ENCODE data around the gene SYNM. TPM values are rescaled to one million over a fixed set of nuclear protein-coding genes. Genes with fewer than 3 reads are reported as not detected.

SYNM gene
- polyA plus RNA-seq, 1 experiment: 3.2 TPM

DNA sequence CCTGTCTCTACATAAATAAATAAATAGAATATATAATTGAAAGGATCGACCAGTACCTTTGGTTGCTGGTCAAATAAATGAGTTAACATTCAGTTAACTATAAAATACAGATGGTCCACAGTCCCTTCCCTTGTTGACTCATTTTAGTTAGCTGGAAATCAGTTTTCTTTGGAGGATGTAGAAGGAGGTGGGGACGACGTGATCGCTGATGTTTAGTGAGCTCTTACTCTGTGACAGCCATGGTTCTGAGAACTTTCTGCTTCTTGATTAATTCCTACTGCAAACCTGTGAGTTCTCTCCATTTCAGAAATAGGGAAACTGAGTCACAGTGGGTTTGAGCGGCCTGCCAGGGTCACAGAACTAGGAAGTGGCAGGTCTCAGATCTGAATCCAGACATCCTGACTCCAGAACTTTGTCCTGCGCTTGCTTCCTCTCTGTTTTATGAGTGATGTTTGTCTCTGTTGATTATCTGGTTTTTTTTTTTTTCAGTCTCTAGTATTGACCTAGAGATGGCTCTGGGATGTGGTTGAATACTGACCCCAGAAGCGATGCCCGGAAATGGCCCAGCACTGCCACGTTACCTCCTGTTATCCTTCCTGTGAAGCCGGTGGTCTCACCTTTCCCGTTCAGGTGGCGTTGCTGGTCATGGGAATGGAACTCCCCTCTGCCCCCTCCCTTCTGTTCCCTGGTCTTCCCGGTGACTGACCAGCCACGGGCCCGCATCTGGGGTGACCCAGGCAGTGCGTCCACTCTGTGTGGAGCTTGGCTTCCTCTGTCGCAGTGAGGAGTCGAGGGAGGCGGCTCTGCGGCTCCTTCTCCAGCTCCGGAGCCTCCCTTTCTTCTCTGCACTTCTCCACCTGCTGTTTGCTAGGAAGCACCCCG is 18.2 kb downstream of the SYNM start:
- Histone ChIP-seq H3K9me3 (ENCODE audit: control insufficient read depth, insufficient read depth, low read length) (no peaks in the 10 kb centered on the region; the same call in 1 of the 2 replicates), H3K4me3 (ENCODE audit: low read depth, low read length) (peak overlapping the region; percentile 36), H3K27me3 (ENCODE audit: control insufficient read depth, insufficient read depth, low read length) (no peaks in the 10 kb centered on the region), H3K27ac (ENCODE audit: low read depth, low read length) (peak overlapping the region; percentile 91)
- no peak for DNase-seq (ENCODE audit: low read depth, low spot score)
- 0 out of 2 replicates have a peak, but pooled peaks have one; percentile 4 for TF ChIP-seq CTCF (IDR thresholded peaks at IDR 0.05; ENCODE audit: low read depth, low read length)
- POLR2A ChIA-PET: interaction anchor here (1.4 kb wide), 1 partner anchor 17 kb away, joined by 7 read pairs; the partner anchor contains the start of gene SYNM
- CTCF ChIA-PET: interaction anchor here (1.1 to 3.3 kb wide), 2 partner anchors 23 to 90 kb away, joined by 3 to 16 read pairs; no protein-coding TSS in a partner anchor

DNA sequence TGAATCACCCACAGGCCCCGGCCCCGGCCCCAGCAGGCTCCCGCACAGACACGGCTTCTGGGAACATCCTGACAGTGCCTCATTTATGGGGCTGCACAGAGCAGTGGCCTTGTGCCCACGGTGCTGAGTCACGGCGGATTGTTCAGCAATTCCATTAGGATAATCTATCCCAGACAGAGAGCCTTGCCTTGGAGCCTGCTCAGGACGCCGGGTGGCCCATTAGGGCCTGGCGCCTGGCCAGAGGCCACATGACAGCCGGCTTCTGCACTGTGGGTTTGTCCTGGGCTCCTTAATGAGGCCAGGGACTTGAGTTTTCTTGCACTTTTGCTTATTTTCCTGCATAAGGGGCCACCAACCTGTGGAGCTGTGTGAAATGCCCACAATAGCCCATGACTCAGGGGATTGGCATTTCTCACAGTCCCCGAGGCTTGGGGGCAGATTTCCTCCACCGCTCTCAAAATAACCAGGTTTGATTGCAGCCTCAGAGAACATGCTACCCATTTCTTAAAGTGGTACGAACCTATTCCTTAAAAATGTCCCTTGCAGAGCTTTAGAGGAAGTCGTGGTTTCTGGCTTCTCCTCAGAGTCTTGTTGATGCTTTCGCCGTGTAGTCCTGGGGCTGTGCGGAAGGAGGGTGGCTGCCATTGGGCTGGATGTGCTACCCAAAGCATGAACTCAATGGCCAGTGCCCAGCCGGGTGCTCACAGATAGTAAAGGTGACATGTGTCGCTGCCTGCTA is 19.0 kb downstream of the SYNM start:
- Histone ChIP-seq H3K27me3 (ENCODE audit: control insufficient read depth, insufficient read depth, low read length) (no peaks in the 10 kb centered on the region), H3K27ac (ENCODE audit: low read depth, low read length) (peak overlapping the region; percentile 91), H3K9me3 (ENCODE audit: control insufficient read depth, insufficient read depth, low read length) (no peaks in the 10 kb centered on the region; the same call in 1 of the 2 replicates), H3K4me3 (ENCODE audit: low read depth, low read length) (peak overlapping the region; percentile 36)
- DNase-seq (ENCODE audit: low read depth, low spot score): peak; percentile 83
- POLR2A ChIA-PET: interaction anchor here (1.4 kb wide), 1 partner anchor 18 kb away, joined by 7 read pairs; the partner anchor contains the start of gene SYNM
- CTCF ChIA-PET: interaction anchor here (1.1 to 3.3 kb wide), 4 partner anchors 10 to 681 kb away, joined by 3 to 16 read pairs (median 4); no protein-coding TSS in a partner anchor
- no peak; the same call in 1 of the 2 replicates for TF ChIP-seq CTCF (IDR thresholded peaks at IDR 0.05; ENCODE audit: low read depth, low read length)

- H3K4me3 ChIP-seq (ENCODE audit: low read depth, low read length): no peak overlapping the region
- POLR2A ChIA-PET: no interaction called here
- DNase-seq (ENCODE audit: low read depth, low spot score): no peak
- CTCF ChIA-PET: interaction anchor here (1.2 to 3.3 kb wide), 3 partner anchors 9 to 682 kb away, joined by 3 to 16 read pairs (median 4); no protein-coding TSS in a partner anchor
- no peaks in the 10 kb centered on the region; the same call in 1 of the 2 replicates for H3K9me3 ChIP-seq (ENCODE audit: control insufficient read depth, insufficient read depth, low read length)
- H3K27ac ChIP-seq (ENCODE audit: low read depth, low read length): no peak overlapping the region
- no peak for TF ChIP-seq CTCF (IDR thresholded peaks at IDR 0.05; ENCODE audit: low read depth, low read length)
- no peaks in the 10 kb centered on the region for H3K27me3 ChIP-seq (ENCODE audit: control insufficient read depth, insufficient read depth, low read length)
Measured at GRCh38 chr15:99124641-99125040, 19.8 kb downstream of the SYNM start.

DNA sequence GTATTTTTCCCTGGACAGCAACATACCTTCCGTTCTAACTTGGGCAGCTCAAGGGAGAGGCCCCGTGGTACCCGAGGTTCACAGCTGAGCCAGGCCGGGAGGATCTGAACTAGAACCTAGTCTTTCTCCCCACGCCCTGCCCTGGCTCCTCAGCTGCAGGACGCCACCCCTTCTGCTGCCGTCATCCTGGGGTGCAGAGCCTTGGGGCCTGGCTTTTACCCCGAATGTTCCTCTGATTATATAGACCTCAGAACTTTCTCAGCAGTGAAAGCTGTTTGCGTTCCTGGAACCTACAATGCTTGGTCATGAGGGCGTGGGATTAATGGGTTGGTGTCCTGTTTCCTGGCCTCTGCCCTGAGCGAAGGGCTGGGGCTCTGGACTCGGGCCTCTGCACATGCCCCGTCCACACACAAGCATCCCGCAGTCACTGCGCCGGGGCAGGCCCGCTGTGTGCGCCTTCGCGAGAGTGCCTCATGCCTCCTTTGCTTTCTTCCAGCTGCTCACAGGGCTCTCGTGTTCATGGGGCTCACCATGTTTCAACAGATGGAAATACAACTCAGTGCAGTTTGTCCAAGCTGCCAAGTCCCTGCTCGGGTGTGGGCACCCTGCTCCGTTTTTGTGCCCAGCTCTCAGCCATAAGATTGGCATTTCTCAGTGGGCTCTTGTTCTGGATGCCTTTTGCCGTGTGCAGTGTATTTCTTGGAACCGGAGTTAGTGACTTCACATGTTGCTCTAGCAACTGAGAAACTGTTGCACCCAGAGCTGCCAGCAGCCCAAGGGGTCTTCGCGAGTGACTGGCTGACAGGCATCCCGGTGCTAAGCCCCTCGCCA is 20.4 kb downstream of the SYNM start:
- Histone ChIP-seq H3K27me3 (ENCODE audit: control insufficient read depth, insufficient read depth, low read length) (no peaks in the 10 kb centered on the region), H3K27ac (ENCODE audit: low read depth, low read length) (no peak overlapping the region), H3K9me3 (ENCODE audit: control insufficient read depth, insufficient read depth, low read length) (no peaks in the 10 kb centered on the region; the same call in 1 of the 2 replicates), H3K4me3 (ENCODE audit: low read depth, low read length) (no peak overlapping the region)
- no peak for DNase-seq (ENCODE audit: low read depth, low spot score)
- POLR2A ChIA-PET: no interaction called here
- TF ChIP-seq CTCF (IDR thresholded peaks at IDR 0.05; ENCODE audit: low read depth, low read length): no peak
- CTCF ChIA-PET: interaction anchor here (1.3 kb wide), 1 partner anchor 8 kb away, joined by 3 read pairs; no protein-coding TSS in a partner anchor
